Stimulated activated CD4-positive, alpha-beta T cell treated with anti-CD3 and anti-CD28 coated beads, Interleukin-4, amount 100 ng/mL, for 24 hours (primary cell): ENCODE results near the gene ADAMTS18.
"Not testable (repeated sequence)": the region's sequence is repeated elsewhere in the genome, so short reads cannot be mapped to it uniquely, and the experiment has no call there.

Experiments
- DNase-seq: peaks from one replicate; pipeline ENCODE4 v3.0.0-alpha.2; 2020

The ADAMTS18 gene

DNA sequence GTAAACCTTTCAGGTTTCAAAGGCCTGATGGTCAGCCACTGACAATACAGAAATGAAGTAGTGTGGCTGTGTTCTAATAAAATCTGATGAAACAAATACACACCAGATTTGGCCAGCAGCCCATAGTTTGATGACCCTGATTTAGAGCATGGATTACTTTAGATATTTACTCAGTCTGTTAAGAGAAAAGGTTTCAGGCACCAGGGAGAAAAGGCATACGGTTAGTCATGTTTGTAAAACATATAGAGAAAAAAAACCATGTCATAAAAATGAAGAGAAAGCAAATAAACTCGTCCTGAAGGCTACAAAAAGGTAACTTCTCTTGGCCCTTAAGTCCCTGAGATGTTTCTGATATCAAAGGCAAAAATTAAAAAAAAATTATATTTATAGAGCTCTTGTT lies 112.1 kb downstream of the ADAMTS18 start:
- no peak for DNase-seq

DNA sequence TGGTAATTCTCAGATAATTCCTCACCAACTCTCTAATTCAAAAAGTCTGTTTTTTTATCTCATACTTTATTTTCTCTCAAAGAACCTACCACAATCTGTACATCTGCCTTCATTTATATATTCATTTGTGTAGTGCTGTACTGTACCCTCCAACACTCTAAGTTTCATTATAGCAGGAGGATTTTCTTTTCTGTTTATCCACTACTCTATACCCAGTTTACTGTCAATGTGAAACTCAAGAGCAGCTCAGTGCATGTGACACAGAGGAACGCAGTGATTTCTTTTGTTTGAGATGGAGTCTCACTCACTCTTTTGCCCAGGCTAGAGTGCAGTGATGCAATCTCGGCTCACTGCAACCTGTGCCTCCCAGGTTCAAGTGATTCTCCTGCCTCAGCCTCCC lies 117.8 kb downstream of the ADAMTS18 start:
- no peak for DNase-seq

DNA sequence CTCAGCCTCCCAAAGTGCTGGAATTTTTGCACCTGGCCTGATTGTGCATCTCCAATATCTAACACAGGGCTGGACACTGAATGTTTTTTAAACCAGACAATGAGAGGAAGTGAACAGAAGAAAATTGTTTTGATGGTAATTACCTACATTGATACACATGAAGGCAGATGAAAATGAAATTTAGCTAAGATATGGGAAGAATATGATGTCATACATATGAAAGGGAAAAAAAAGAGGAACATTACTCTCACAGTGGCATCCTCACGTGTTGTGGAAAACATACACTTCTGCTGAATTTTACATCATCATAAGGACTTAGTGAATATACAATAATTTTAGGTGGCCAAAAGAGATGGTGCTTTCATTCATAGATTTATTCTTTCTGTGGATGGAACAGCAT lies 124.0 kb downstream of the ADAMTS18 start:
- no peak for DNase-seq

- DNase-seq = no peak
These were observed 126.7 kb downstream of the ADAMTS18 start for GRCh38 chr16:77308163-77308561.

DNA sequence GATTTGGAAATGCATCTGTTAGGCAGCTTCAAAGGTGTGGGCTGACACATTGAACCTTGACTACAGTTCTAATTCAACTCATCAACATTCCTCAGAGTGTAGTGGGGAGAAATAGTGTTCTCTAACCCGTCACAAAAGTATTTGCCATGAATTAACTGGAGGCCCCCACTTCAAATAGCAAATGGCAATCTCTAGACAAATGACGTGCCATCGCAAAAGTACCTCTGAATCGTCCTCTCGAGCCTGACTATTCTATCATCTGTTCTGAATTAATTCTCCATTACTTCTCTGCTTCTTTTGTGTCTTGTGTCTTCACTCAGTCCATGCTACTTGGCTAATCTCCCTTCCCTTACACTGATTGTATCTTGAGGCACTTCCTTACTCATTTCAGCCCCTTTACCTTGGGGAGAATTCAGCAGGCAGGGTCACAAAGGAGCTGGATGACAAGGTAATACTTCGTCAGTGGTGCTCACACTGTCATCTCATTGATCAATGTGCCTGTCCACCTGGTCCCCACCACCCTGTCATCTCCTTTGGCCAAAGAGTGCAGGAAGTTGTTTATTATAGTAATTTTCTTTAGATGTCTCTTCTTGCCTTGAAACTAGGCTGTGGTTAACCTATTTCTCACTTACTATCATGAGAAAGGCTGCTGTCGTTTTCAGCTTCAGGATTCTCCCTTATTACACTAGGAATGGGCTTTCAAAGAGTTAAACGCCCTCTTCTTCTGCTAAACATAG lies 127.2 kb downstream of the ADAMTS18 start:
- DNase-seq = peak; percentile 9

DNA sequence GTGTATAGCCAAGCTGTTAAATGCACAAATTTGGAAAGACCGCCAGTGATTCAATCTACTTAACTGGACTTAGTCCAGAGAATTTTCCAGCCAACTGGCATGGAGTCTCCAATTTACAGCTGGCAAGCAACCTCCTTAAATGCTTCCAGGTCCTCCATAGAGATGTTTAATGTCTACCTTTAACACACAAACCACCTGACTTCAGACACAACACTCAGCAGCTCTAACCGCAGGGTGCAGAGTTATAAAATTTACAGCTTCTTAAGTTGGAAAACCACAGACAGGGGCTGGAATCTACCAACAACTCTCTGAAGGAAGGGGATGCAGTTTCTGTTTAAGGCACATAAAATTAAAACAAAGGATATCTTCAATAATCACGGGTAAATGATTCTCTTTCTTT lies 128.8 kb downstream of the ADAMTS18 start:
- DNase-seq = no peak

- no peak for DNase-seq
These were observed 130.0 kb downstream of the ADAMTS18 start for GRCh38 chr16:77304877-77305276.

- no peak for DNase-seq
These were observed 130.7 kb downstream of the ADAMTS18 start for GRCh38 chr16:77304134-77304533.

- DNase-seq = no peak
These were observed 132.2 kb downstream of the ADAMTS18 start for GRCh38 chr16:77302674-77303073.

GRCh38 chr16:77302249-77302648 lies 132.6 kb downstream of the ADAMTS18 start:
- no peak for DNase-seq

DNA sequence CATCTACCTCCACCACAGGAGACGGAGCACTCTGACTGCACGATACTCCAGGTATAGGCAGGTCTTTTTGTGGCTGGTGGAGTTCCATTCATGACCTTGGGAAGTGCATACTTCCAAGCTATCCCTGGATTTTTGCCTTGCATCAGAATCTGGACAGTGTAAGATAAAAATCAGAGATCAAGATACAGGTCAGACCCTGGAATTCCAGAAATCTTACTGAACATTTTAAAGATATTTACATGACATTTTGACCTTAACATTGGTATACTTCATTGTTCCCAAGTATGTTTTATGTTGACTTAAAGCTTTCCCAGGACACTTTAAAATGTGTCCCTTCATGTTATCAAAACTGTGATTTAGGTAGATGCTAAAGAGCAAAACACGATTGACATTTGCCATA lies 134.6 kb downstream of the ADAMTS18 start:
- no peak for DNase-seq

GRCh38 chr16:77299395-77299794 lies 135.4 kb downstream of the ADAMTS18 start:
- DNase-seq = no peak

- DNase-seq = no peak
These were observed 136.1 kb downstream of the ADAMTS18 start for GRCh38 chr16:77298418-77299360.

GRCh38 chr16:77297996-77298395 lies 136.8 kb downstream of the ADAMTS18 start:
- DNase-seq = no peak

GRCh38 chr16:77295896-77296295 lies 138.9 kb downstream of the ADAMTS18 start:
- DNase-seq = no peak

DNA sequence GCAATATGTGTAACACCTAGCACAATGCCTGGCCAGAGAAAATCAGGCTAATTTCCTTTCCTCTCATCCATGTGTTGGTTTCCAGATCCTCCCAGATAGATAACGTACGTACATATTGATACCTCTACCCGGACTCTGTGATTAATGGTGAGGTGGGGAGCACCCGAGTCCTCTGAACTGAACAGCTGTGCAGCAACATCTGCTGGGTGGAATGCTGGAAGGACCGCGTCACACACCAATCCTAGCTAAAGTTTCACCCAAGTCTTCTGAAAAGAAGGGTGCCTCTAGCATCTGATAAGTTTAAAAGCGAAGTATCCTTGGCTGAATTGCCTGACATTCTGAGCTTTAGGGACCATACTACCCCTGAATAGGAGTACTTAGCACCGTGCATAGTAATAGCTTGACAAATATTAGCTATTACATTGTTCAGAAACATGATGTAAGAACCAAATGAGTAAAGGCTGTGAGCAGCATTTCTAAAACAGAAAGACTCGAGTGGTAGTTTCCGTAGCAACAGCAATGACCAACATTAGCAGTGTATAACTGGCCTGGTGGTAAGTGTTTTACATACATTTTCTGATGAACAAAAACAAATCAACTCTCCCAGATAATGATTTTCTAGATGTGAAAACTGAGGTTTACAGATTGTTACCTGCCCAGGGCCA lies 144.3 kb downstream of the ADAMTS18 start:
- DNase-seq = no peak

DNA sequence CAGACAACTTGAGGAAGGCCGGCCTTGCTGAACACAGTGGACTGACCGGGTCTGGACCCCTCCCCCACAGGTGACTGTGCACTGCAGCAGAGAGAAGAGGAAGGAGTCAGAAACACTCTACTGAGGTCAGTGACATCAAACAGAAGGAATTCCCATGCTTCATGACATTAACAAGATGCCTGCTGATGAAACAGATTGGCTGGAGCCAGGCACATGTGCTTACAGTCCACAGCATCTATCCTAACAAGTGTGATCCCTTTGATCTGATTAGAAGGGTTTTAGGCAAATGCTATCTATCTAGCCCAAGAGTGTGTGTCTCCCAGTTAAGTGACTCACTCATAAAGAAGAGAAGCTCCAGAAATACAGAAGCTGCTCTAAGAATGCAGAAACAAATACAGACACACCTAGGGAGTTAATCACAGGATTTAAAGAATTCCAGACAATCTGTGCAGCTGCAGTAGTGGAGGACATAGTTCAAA lies 145.5 kb downstream of the ADAMTS18 start:
- no peak for DNase-seq

- no peak for DNase-seq
These were observed 146.6 kb downstream of the ADAMTS18 start for GRCh38 chr16:77288222-77288621.

- no peak for DNase-seq
These were observed 149.2 kb downstream of the ADAMTS18 start for GRCh38 chr16:77285676-77286075.

DNA sequence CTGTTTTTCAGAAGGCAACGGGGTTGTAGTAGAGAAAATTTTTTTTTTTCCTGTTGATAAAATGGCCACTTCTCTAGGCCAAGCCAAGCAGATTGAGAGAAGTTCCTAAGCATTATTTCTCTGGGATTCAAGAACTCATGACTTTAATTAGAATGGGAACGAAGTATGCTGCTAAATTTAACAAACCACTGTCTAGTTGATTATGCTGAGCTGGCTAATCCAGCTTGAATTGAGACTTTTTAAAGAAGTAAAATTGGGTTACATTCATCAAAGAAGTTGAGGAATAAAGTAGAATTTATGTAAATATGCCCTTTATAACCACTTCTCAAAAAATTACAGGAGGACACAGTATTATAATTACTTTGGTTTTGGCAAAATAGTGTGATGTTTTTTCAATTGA lies 152.5 kb downstream of the ADAMTS18 start:
- no peak for DNase-seq

DNA sequence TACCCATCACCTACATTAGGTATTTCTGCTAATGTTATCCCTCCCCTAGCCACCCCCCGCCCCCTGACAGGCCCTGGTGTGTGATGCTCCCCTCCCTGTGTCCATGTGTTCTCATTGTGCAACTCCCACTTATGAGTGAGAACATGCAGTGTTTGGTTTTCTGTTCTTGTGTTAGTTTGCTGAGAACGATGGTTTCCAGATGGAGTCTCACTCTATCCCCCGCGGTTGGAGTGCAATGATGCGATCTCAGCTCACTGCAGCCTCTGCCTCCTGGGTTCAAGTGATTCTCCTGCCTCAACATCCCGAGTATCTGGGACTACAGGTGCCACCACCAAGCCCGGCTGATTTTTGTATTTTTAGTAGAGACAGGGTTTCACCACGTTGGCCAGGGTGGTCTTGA lies 155.5 kb downstream of the ADAMTS18 start:
- DNase-seq = not testable (repeated sequence)

DNA sequence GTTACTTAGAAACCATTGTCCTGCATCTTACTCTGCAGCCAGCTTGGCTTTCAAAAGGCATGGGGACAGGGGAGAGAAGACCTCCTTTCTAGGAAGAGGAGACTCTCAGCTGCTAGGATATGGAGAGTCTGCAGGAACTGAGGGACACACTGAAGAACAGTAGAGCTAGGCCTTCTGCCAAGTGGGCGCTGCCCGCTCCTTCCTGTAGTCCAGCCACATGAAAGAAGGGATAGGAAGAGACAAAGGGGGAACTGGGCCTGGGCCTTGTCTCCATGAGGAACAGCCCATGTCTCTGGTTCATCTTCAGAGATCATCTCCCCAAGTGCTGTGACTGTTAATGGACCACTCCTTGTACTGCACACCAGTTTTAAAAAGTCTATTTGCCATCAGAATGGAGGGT lies 157.3 kb downstream of the ADAMTS18 start:
- DNase-seq = no peak

DNA sequence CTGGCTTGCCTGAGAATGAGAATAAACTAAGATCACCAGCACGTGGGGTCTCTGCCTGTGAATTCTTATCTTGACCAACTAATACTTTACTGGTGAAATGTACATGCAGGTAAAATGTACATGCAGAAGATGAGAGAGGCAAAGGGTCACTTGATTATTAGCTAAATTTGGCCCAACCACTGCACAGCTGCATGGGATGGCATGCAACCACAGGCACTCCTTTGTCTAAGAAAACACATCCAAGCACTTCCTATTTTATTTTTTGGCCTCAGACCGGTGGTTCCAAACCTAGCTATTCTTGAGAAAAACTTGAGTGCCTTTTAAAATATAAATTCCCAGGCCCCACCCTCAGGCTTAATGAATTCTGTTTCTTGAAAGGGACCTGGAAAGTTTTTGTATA lies 157.7 kb downstream of the ADAMTS18 start:
- DNase-seq = no peak
